DND-41 (cell line): ENCODE measurements around the gene RIPOR3.

ENCODE experiments used
- ATAC-seq: fragments of 200-7000 bp; cut with Tn5 transposase; 3 replicates; pipeline ENCODE4 v1.9.1; 2021; ENCODE audit warnings: low read depth; ENCODE audit not compliant: insufficient read depth
- DNase-seq: peaks from one replicate; pipeline ENCODE4 v3.0.0-alpha.2; 2020
- H2AFZ ChIP-seq: 2 replicates; pipeline ENCODE4 v1.6.0; 2012; ENCODE audit warnings: low read depth, low read length
- H3K27ac ChIP-seq: 2 replicates; pipeline ENCODE4 v1.5.1; 2012; ENCODE audit warnings: low read length, inconsistent platforms
- H3K27me3 ChIP-seq: fragments of 200-600 bp; sonication (generic); 2 replicates; pipeline ENCODE4 v1.6.0; 2012; ENCODE audit warnings: low read length, mild to moderate bottlenecking, inconsistent platforms; ENCODE audit not compliant: insufficient read depth, poor library complexity
- H3K36me3 ChIP-seq: 2 replicates; pipeline ENCODE4 v1.5.1; 2012; ENCODE audit warnings: low read length, inconsistent platforms; ENCODE audit not compliant: insufficient read depth
- H3K4me1 ChIP-seq: 2 replicates; pipeline ENCODE4 v1.5.1; 2012; ENCODE audit warnings: mild to moderate bottlenecking, low read length; ENCODE audit not compliant: insufficient read depth
- H3K4me2 ChIP-seq: 2 replicates; pipeline ENCODE4 v1.6.0; 2012; ENCODE audit warnings: mild to moderate bottlenecking, moderate library complexity, low read length, inconsistent platforms; ENCODE audit not compliant: insufficient read depth
- H3K4me3 ChIP-seq, 2 experiments: fragments of 200-600 bp in 1 of 2; shearing (Covaris generic) in 1 of 2; 2 replicates each; pipeline ENCODE4 v1.5.1; 2012 to 2016; ENCODE audit warnings: inconsistent platforms in 2 of 2, low read length in 2 of 2, mild to moderate bottlenecking in 2 of 2, low read depth in 1 of 2, moderate library complexity in 1 of 2
- H3K79me2 ChIP-seq: 2 replicates; pipeline ENCODE4 v1.6.0; 2012; ENCODE audit warnings: low read length, inconsistent platforms; ENCODE audit not compliant: insufficient read depth
- H3K9ac ChIP-seq: 2 replicates; pipeline ENCODE4 v1.6.0; 2012; ENCODE audit warnings: low read depth, mild to moderate bottlenecking, inconsistent platforms, low read length, moderate library complexity
- H3K9me3 ChIP-seq: 2 replicates; pipeline ENCODE4 v1.5.1; 2012; ENCODE audit warnings: low read length, moderate library complexity, mild to moderate bottlenecking, inconsistent platforms; ENCODE audit not compliant: insufficient read depth, severe bottlenecking
- H4K20me1 ChIP-seq: 2 replicates; pipeline ENCODE4 v1.6.0; 2012; ENCODE audit warnings: low read length; ENCODE audit not compliant: insufficient read depth
- CTCF ChIP-seq: IDR thresholded peaks from 2 replicates; pipeline ENCODE4 v1.5.1; 2012; ENCODE audit warnings: borderline replicate concordance, low read length, moderate library complexity, mild to moderate bottlenecking; ENCODE audit not compliant: poor library complexity, severe bottlenecking; ENCODE audit errors: extremely low read depth
- EZH2 ChIP-seq: IDR thresholded peaks from 3 replicates; pipeline ENCODE4 v1.6.1; 2012; ENCODE audit warnings: borderline replicate concordance, low read depth, mild to moderate bottlenecking, moderate library complexity, low read length, inconsistent platforms; ENCODE audit not compliant: severe bottlenecking

RIPOR3 gene

GRCh38 chr20:50652702-50653294 is 38.5 kb downstream of the RIPOR3 start:
- ATAC-seq = peak; percentile 72

GRCh38 chr20:50651676-50652075 is 39.7 kb downstream of the RIPOR3 start:
- ATAC-seq (no peak), DNase-seq (no peak)
- no peaks in the 10 kb centered on the region for H3K79me2 ChIP-seq
- no peaks in the 10 kb centered on the region for H4K20me1 ChIP-seq
- H3K9me3 ChIP-seq = no peaks in the 10 kb centered on the region
- H3K4me3 ChIP-seq = no peak overlapping the region
- TF ChIP-seq CTCF = no peak
- no peak for TF ChIP-seq EZH2
- no peaks in the 10 kb centered on the region for H3K36me3 ChIP-seq
- H3K9ac ChIP-seq = no peak overlapping the region
- H2AFZ ChIP-seq = no peak overlapping the region
- no peaks in the 10 kb centered on the region for H3K4me1 ChIP-seq
- H3K27ac ChIP-seq = no peak overlapping the region
- H3K27me3 ChIP-seq = peaks cover 5% of the 10 kb centered on the region
- H3K4me2 ChIP-seq = no peak overlapping the region

More at GRCh38 chr20:50652702-50653294, 38.5 kb downstream of the RIPOR3 start:
- Histone ChIP-seq H3K36me3 (no peaks in the 10 kb centered on the region), H3K9ac (no peak overlapping the region), H2AFZ (no peak overlapping the region), H3K4me1 (no peaks in the 10 kb centered on the region), H3K27ac (no peak overlapping the region), H3K4me3 (no peak overlapping the region), H3K9me3 (no peaks in the 10 kb centered on the region), H3K79me2 (no peaks in the 10 kb centered on the region), H4K20me1 (no peaks in the 10 kb centered on the region), H3K4me2 (no peak overlapping the region), H3K27me3 (peaks cover 5% of the 10 kb centered on the region)
- peak; percentile 62 for DNase-seq
- TF ChIP-seq EZH2 (no peak), CTCF (no peak)

- no peak overlapping the region for H3K4me2 ChIP-seq
- H3K27ac ChIP-seq = no peak overlapping the region
- no peaks in the 10 kb centered on the region for H3K36me3 ChIP-seq
- H4K20me1 ChIP-seq = no peaks in the 10 kb centered on the region
- H3K79me2 ChIP-seq = no peaks in the 10 kb centered on the region
- peaks cover 2% of the 10 kb centered on the region for H3K27me3 ChIP-seq
- TF ChIP-seq EZH2 (no peak), CTCF (no peak)
- no peak overlapping the region for H2AFZ ChIP-seq
- H3K9me3 ChIP-seq = no peaks in the 10 kb centered on the region
- DNase-seq (no peak), ATAC-seq (no peak)
- H3K9ac ChIP-seq = no peak overlapping the region
- H3K4me1 ChIP-seq = no peaks in the 10 kb centered on the region
- no peak overlapping the region for H3K4me3 ChIP-seq
Measured at GRCh38 chr20:50649590-50649989, 41.8 kb downstream of the RIPOR3 start.
